Caco-2 (cell line): Measurements from ENCODE around the gene FAP. TPM values are rescaled to one million over a fixed set of nuclear protein-coding genes. Genes with fewer than 3 reads are reported as not detected.

Experiments
- BruUV-seq: library from RNA; stranded (reverse); fragments of 400-500 nt; replicated peaks from 2 replicates; lab custom pipeline; 2021; lab: Mats Ljungman, UMichigan
- CTCF ChIA-PET: fragments of 300-600 bp; sonication (Branson Sonifier 250); formaldehyde crosslinking; loops from one replicate; lab custom pipeline; 2022; ENCODE audit warnings: antibody characterized with exemption; lab: Charles Lee
- POLR2A ChIA-PET: fragments of 300-600 bp; sonication (Branson Sonifier 250); formaldehyde crosslinking; loops from one replicate; lab custom pipeline; 2022; ENCODE audit warnings: antibody characterized with exemption; lab: Charles Lee
- DNase-seq, 2 experiments: peaks; one replicate each; pipeline versions ENCODE4 v3.0.0 to v3.0.0-alpha.2; 2020 to 2022
- H3K27me3 ChIP-seq: replicated peaks from 2 replicates; pipeline ENCODE4 v1.6.0; 2011; ENCODE audit warnings: low read length; ENCODE audit not compliant: control insufficient read depth, insufficient read depth
- H3K36me3 ChIP-seq: 2 replicates; pipeline ENCODE4 v1.5.1; 2011; ENCODE audit warnings: low read length; ENCODE audit not compliant: control insufficient read depth, insufficient read depth
- H3K4me1 ChIP-seq: fragments of 250-450 bp; sonication (Bioruptor Pico); 2 replicates; pipeline ENCODE4 v1.5.1; 2020; ENCODE audit warnings: mild to moderate bottlenecking
- H3K4me3 ChIP-seq: 2 replicates; pipeline ENCODE4 v1.5.1; 2011; ENCODE audit warnings: low read depth, mild to moderate bottlenecking, control low read depth, low read length
- H3K9me3 ChIP-seq: fragments of 250-450 bp; sonication (Bioruptor Pico); 2 replicates; pipeline ENCODE4 v1.5.1; 2020; ENCODE audit warnings: mild to moderate bottlenecking, moderate library complexity
- H3K27ac Mint-ChIP-seq: one replicate; pipeline ENCODE4 v1.8.0; 2022; ENCODE audit warnings: mixed read lengths; ENCODE audit not compliant: unreplicated experiment
- H3K27me3 Mint-ChIP-seq: one replicate; pipeline ENCODE4 v1.8.0; 2022; ENCODE audit warnings: mixed read lengths; ENCODE audit not compliant: insufficient read depth, unreplicated experiment
- H3K36me3 Mint-ChIP-seq: one replicate; pipeline ENCODE4 v1.8.0; 2022; ENCODE audit warnings: mild to moderate bottlenecking, mixed read lengths; ENCODE audit not compliant: insufficient read depth, unreplicated experiment
- H3K4me1 Mint-ChIP-seq: one replicate; pipeline ENCODE4 v1.8.0; 2022; ENCODE audit warnings: low read depth, mixed read lengths; ENCODE audit not compliant: unreplicated experiment
- H3K4me3 Mint-ChIP-seq: one replicate; pipeline ENCODE4 v1.8.0; 2022; ENCODE audit warnings: mild to moderate bottlenecking, moderate library complexity, mixed read lengths; ENCODE audit not compliant: unreplicated experiment
- H3K9me3 Mint-ChIP-seq: one replicate; pipeline ENCODE4 v1.8.0; 2022; ENCODE audit warnings: mixed read lengths; ENCODE audit not compliant: unreplicated experiment
- intact Hi-C: fragments of 100-400 bp; cut with micrococcal nuclease; formaldehyde crosslinking; loops from one replicate; pipeline ENCODE4 v1.10.0; 2022; ENCODE audit not compliant: unreplicated experiment
- total RNA-seq: library from RNA; stranded (reverse); gene quantifications from 2 replicates; pipeline ENCODE4 v1.2.3, GENCODE V29; 2022
- TF ChIP-seq, protein P1 (sequence below), 2 experiments: fragments of 200-600 bp in 1 of 2; IDR thresholded peaks; 1 replicate in 1 of 2; 2 replicates in 1 of 2; pipeline versions ENCODE4 v1.5.1 to v1.8.0; 2011 to 2022; ENCODE audit warnings: antibody characterized with exemption in 1 of 2, control low read depth in 1 of 2, inconsistent platforms in 1 of 2, low read depth in 1 of 2, low read length in 1 of 2, mild to moderate bottlenecking in 1 of 2, moderate library complexity in 1 of 2; ENCODE audit not compliant: insufficient read depth in 1 of 2, severe bottlenecking in 1 of 2, unreplicated experiment in 1 of 2

The FAP gene
- total RNA-seq, 1 experiment from 2014 or later = not detected

DNA sequence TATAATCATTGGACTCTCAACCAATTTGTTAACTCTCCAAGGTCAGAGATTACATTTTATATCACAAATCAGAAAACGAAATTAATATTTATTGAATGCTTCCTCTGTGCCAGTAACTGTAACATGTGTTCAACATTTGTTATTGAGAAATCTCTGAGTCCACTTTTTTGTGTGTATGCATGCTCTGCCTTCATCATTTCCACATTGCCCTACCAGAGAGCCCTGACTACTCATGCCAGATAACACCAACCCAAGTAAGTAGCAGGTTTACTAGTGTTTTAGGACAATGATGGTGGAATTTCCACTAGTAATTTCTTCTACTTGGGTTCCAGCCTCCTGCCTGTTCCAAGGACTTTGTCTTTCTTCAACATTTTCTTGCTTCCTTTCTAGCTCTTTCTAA, 14.2 kb upstream of the FAP start:
- Histone ChIP-seq H3K27me3 (no peaks in the 10 kb centered on the region), H3K9me3 (no peaks in the 10 kb centered on the region), H3K4me1 (no peaks in the 10 kb centered on the region), H3K36me3 (no peaks in the 10 kb centered on the region), H3K4me3 (no peak overlapping the region)
- DNase-seq = no peak
- CTCF ChIA-PET = no interaction called here
- Mint-ChIP-seq H3K36me3 (no peaks in the 10 kb centered on the region), H3K4me1 (no peaks in the 10 kb centered on the region), H3K9me3 (no peaks in the 10 kb centered on the region), H3K27ac (no peak overlapping the region), H3K4me3 (no peak overlapping the region), H3K27me3 (no peaks in the 10 kb centered on the region)
- intact Hi-C loops = no loop called here
- POLR2A ChIA-PET = no interaction called here
- TF ChIP-seq, protein P1, sequence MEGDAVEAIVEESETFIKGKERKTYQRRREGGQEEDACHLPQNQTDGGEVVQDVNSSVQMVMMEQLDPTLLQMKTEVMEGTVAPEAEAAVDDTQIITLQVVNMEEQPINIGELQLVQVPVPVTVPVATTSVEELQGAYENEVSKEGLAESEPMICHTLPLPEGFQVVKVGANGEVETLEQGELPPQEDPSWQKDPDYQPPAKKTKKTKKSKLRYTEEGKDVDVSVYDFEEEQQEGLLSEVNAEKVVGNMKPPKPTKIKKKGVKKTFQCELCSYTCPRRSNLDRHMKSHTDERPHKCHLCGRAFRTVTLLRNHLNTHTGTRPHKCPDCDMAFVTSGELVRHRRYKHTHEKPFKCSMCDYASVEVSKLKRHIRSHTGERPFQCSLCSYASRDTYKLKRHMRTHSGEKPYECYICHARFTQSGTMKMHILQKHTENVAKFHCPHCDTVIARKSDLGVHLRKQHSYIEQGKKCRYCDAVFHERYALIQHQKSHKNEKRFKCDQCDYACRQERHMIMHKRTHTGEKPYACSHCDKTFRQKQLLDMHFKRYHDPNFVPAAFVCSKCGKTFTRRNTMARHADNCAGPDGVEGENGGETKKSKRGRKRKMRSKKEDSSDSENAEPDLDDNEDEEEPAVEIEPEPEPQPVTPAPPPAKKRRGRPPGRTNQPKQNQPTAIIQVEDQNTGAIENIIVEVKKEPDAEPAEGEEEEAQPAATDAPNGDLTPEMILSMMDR (IDR thresholded peaks at IDR 0.05; ENCODE audit: insufficient read depth in 1 of 2, low read depth in 1 of 2, low read length in 1 of 2, severe bottlenecking in 1 of 2, unreplicated experiment in 1 of 2) = no peak
- BruUV-seq = no TSS peak

DNA sequence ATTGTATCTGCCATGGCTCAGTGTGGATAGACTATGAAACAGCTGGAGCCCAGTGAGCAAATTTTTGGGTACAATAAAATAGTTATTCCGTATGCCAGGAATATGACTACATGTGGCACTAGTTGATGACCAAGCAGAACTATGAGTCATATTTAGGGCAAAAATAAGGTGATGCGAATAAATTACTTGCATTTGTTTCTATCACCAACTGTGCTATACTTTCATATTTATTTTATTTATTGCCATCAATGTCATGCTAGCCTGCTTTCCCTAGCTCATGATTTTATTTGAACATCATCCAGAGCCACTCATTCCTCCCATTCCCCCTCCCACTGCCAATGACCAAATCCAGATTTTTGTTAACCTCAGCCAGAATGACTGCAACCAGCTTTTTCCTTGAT, 13.3 kb upstream of the FAP start:
- Mint-ChIP-seq H3K27ac (no peak overlapping the region), H3K9me3 (no peaks in the 10 kb centered on the region), H3K4me3 (no peak overlapping the region), H3K36me3 (no peaks in the 10 kb centered on the region), H3K4me1 (no peaks in the 10 kb centered on the region), H3K27me3 (no peaks in the 10 kb centered on the region)
- H3K36me3 ChIP-seq = no peaks in the 10 kb centered on the region
- H3K4me1 ChIP-seq = no peaks in the 10 kb centered on the region
- no TSS peak for BruUV-seq
- TF ChIP-seq, protein P1 (IDR thresholded peaks at IDR 0.05; ENCODE audit: insufficient read depth in 1 of 2, low read depth in 1 of 2, low read length in 1 of 2, severe bottlenecking in 1 of 2, unreplicated experiment in 1 of 2) = no peak
- H3K4me3 ChIP-seq = no peak overlapping the region
- ChIA-PET CTCF (no interaction called here), POLR2A (no interaction called here)
- no peaks in the 10 kb centered on the region for H3K27me3 ChIP-seq
- H3K9me3 ChIP-seq = no peaks in the 10 kb centered on the region
- intact Hi-C loops = no loop called here
- DNase-seq = no peak

DNA sequence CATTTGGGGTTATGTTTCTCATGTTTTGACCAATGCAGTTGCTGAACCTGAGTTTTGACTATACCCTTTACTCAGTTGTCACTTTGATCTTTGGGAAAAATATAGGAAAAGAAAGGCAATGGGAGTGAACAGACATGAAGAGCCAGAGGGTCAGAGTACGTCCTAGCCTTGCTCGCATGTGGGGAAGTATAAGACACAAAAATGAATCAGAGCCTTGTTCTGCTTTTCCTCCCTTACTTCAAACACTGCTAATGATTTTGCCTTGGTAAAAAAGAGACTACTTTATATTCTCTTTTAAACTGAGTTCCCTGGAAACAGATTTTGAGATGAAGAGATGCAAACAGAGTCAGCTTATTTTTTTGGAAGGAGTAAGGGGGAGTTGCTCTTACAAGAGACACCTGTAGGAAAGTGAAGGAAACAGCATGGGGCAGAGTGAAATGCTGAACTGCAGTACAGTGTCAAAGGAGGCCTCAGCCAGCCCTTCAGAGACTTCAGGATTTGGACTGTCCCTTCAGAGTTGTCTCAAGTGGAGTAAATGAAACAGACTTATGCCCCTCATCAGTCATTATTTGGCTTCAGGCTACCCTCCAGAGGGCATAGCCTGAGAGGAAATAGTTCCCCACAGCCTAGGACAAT, 11.1 kb upstream of the FAP start:
- H3K27me3 ChIP-seq = no peaks in the 10 kb centered on the region
- Mint-ChIP-seq H3K9me3 (no peaks in the 10 kb centered on the region), H3K36me3 (no peaks in the 10 kb centered on the region), H3K27me3 (peaks cover 2% of the 10 kb centered on the region), H3K4me1 (no peaks in the 10 kb centered on the region), H3K4me3 (no peak overlapping the region), H3K27ac (no peak overlapping the region)
- intact Hi-C loops = no loop called here
- CTCF ChIA-PET = no interaction called here
- POLR2A ChIA-PET = no interaction called here
- TF ChIP-seq, protein P1 (IDR thresholded peaks at IDR 0.05; ENCODE audit: insufficient read depth in 1 of 2, low read depth in 1 of 2, low read length in 1 of 2, severe bottlenecking in 1 of 2, unreplicated experiment in 1 of 2) = no peak
- no peak for DNase-seq
- H3K4me3 ChIP-seq = no peak overlapping the region
- no peaks in the 10 kb centered on the region for H3K36me3 ChIP-seq
- BruUV-seq = no TSS peak
- no peaks in the 10 kb centered on the region for H3K9me3 ChIP-seq
- H3K4me1 ChIP-seq = no peaks in the 10 kb centered on the region
